ENCODE data around the gene HS3ST5. TPM values are rescaled to one million over a fixed set of nuclear protein-coding genes. Genes with fewer than 3 reads are reported as not detected.
"Not testable (repeated sequence)": the region's sequence is repeated elsewhere in the genome, so short reads cannot be mapped to it uniquely, and the experiment has no call there.

HS3ST5 gene
- total and polyA plus RNA-seq, 4 donors = not detected

DNA sequence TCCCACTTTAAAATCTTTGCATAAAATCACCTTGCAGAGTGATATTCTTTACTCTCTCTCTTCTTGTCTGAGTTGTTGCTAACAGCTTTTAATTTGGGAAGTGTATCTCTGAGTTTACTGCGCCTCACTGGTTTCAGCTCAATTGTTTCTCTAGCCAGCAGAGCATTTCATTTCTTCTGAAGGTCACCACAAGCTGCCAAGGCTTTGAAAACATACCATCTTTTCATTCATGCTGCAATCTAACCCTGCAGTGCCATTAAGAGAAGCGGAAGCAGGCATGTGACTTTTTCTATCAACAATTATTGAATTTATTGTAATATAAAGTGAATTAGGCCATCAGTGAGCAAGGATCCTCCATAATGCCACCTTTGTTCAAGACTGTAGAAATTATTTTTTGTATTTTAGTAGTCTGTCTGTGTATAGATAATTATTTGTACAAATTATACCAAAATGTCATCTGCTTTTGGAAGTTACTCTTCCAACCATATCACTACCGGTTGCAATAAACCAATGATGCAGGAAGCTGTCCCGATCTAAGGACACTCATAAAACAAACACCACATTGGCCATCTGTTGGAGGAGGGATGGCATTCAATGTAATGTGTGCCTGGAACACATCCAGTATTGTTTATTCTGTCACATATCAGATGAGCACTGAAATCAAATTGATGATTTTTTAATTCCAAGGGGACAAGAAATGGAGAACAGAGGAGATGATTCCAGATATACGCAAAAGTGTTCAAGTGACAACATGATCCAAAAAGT, 26.8 kb downstream of the HS3ST5 start:
- Histone ChIP-seq H3K9me3 (ENCODE audit: control insufficient read depth in 4 of 4, low read length in 3 of 4) (no peaks in the 10 kb centered on the region), H3K36me3 (ENCODE audit: control insufficient read depth in 4 of 4, insufficient read depth in 3 of 4, low read depth in 1 of 4, low read length in 3 of 4) (no peaks in the 10 kb centered on the region), H3K4me1 (ENCODE audit: control insufficient read depth in 4 of 4, insufficient read depth in 4 of 4, low read length in 3 of 4) (no peaks in the 10 kb centered on the region), H3K4me3 (ENCODE audit: low read depth in 1 of 3, low read length in 3 of 3) (no peak overlapping the region), H3K9ac (ENCODE audit: low read depth in 1 of 2, low read length in 2 of 2) (no peak overlapping the region), H3K27ac (ENCODE audit: low read depth in 1 of 2, low read length in 2 of 2) (no peak overlapping the region), H3K27me3 (ENCODE audit: control insufficient read depth in 4 of 4, insufficient read depth in 4 of 4, low read length in 3 of 4) (peaks cover 0 to 5% (median 2%) of the 10 kb centered on the region in 4 donors)
- no peak for DNase-seq (ENCODE audit: low spot score)
- TF ChIP-seq FOXA2 (IDR thresholded peaks at IDR 0.05) (no peak), NR2F2 (IDR thresholded peaks at IDR 0.05) (no peak), TAF1 (conservative IDR thresholded peaks at IDR 0.05) (no peak), FOXA1 (IDR thresholded peaks at IDR 0.05) (no peak), RXRA (IDR thresholded peaks at IDR 0.05) (no peak), ZBTB33 (IDR thresholded peaks at IDR 0.05) (no peak), EGR1 (IDR thresholded peaks at IDR 0.05; ENCODE audit: low read depth in 2 of 2) (no peak)
- WGBS = 86% methylated on average over 5 of the region's 5 CpGs

DNA sequence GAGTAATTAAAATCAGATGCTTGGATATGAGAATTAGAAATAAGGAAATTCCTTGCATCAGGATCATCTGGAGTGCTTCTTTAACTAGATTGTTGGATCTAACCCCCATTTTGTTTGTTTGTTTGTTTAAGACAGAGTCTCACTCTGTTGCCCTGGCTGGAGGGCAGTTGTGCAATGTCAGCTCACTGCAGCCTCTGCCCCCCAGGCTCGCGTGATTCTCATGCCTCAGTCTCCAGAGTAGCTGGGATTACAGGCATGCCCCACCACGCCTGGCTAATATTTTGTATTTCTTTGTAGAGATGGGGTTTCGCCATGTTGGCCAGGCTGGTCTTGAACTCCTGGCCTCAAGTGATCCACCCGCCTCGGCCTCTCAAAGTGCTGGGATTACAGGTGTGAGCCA, 29.0 kb downstream of the HS3ST5 start:
- not testable (repeated sequence) for H3K36me3 ChIP-seq (ENCODE audit: control insufficient read depth in 4 of 4, insufficient read depth in 3 of 4, low read depth in 1 of 4, low read length in 3 of 4); H3K9ac ChIP-seq (ENCODE audit: low read depth in 1 of 2, low read length in 2 of 2); DNase-seq (ENCODE audit: low spot score); H3K27ac ChIP-seq (ENCODE audit: low read depth in 1 of 2, low read length in 2 of 2); H3K9me3 ChIP-seq (ENCODE audit: control insufficient read depth in 4 of 4, low read length in 3 of 4); H3K4me1 ChIP-seq (ENCODE audit: control insufficient read depth in 4 of 4, insufficient read depth in 4 of 4, low read length in 3 of 4); H3K27me3 ChIP-seq (ENCODE audit: control insufficient read depth in 4 of 4, insufficient read depth in 4 of 4, low read length in 3 of 4); H3K4me3 ChIP-seq (ENCODE audit: low read depth in 1 of 3, low read length in 3 of 3)
- 88% methylated on average over 6 of the region's 6 CpGs for WGBS

GRCh38 chr6:114312931-114313330, 29.9 kb downstream of the HS3ST5 start:
- Histone ChIP-seq H3K36me3 (ENCODE audit: control insufficient read depth in 4 of 4, insufficient read depth in 3 of 4, low read depth in 1 of 4, low read length in 3 of 4) (no peaks in the 10 kb centered on the region), H3K9me3 (ENCODE audit: control insufficient read depth in 4 of 4, low read length in 3 of 4) (no peaks in the 10 kb centered on the region), H3K4me1 (ENCODE audit: control insufficient read depth in 4 of 4, insufficient read depth in 4 of 4, low read length in 3 of 4) (no peaks in the 10 kb centered on the region), H3K4me3 (ENCODE audit: low read depth in 1 of 3, low read length in 3 of 3) (no peak overlapping the region), H3K27ac (ENCODE audit: low read depth in 1 of 2, low read length in 2 of 2) (no peak overlapping the region), H3K27me3 (ENCODE audit: control insufficient read depth in 4 of 4, insufficient read depth in 4 of 4, low read length in 3 of 4) (no peaks in the 10 kb centered on the region), H3K9ac (ENCODE audit: low read depth in 1 of 2, low read length in 2 of 2) (no peak overlapping the region)
- no peak for DNase-seq (ENCODE audit: low spot score)
- TF ChIP-seq RXRA (IDR thresholded peaks at IDR 0.05) (no peak), JUND (IDR thresholded peaks at IDR 0.05) (no peak), FOXA2 (IDR thresholded peaks at IDR 0.05) (no peak), SP1 (IDR thresholded peaks at IDR 0.05) (no peak), FOXA1 (IDR thresholded peaks at IDR 0.05) (no peak), ZBTB33 (IDR thresholded peaks at IDR 0.05) (no peak), ATF3 (IDR thresholded peaks at IDR 0.05) (no peak), REST (IDR thresholded peaks at IDR 0.05) (no peak), TAF1 (conservative IDR thresholded peaks at IDR 0.05) (no peak), RAD21 (IDR thresholded peaks at IDR 0.05) (no peak), HNF4G (IDR thresholded peaks at IDR 0.05) (no peak), HNF4A (conservative IDR thresholded peaks at IDR 0.05) (no peak), GABPA (IDR thresholded peaks at IDR 0.05 in 1 of 2, conservative IDR thresholded peaks at IDR 0.05 in 1 of 2) (no peak), NR2F2 (IDR thresholded peaks at IDR 0.05) (no peak)
- TF ChIP-seq, protein P1, sequence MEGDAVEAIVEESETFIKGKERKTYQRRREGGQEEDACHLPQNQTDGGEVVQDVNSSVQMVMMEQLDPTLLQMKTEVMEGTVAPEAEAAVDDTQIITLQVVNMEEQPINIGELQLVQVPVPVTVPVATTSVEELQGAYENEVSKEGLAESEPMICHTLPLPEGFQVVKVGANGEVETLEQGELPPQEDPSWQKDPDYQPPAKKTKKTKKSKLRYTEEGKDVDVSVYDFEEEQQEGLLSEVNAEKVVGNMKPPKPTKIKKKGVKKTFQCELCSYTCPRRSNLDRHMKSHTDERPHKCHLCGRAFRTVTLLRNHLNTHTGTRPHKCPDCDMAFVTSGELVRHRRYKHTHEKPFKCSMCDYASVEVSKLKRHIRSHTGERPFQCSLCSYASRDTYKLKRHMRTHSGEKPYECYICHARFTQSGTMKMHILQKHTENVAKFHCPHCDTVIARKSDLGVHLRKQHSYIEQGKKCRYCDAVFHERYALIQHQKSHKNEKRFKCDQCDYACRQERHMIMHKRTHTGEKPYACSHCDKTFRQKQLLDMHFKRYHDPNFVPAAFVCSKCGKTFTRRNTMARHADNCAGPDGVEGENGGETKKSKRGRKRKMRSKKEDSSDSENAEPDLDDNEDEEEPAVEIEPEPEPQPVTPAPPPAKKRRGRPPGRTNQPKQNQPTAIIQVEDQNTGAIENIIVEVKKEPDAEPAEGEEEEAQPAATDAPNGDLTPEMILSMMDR (IDR thresholded peaks at IDR 0.05; ENCODE audit: low read depth, low read length, missing input control) = no peak
- TF ChIP-seq, protein P2, sequence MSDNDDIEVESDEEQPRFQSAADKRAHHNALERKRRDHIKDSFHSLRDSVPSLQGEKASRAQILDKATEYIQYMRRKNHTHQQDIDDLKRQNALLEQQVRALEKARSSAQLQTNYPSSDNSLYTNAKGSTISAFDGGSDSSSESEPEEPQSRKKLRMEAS (IDR thresholded peaks at IDR 0.05) = no peak
- 92% methylated on average over 4 of the region's 4 CpGs for WGBS
